GM19452 (cell line): Measurements from ENCODE around the gene CSTPP1.
"Not testable (repeated sequence)": the region's sequence is repeated elsewhere in the genome, so short reads cannot be mapped to it uniquely, and the experiment has no call there.

Source experiments
- ATAC-seq: cut with Tn5 transposase; IDR thresholded peaks from one replicate; pipeline ENCODE4 v1.9.1; 2021; ENCODE audit not compliant: unreplicated experiment

Gene CSTPP1

GRCh38 chr11:47034091-47034490 lies 97.5 kb downstream of the CSTPP1 start:
- ATAC-seq = no peak

GRCh38 chr11:47035108-47035507 lies 98.5 kb downstream of the CSTPP1 start:
- no peak for ATAC-seq

GRCh38 chr11:47044119-47044518 lies 107.6 kb downstream of the CSTPP1 start:
- ATAC-seq = no peak

GRCh38 chr11:47047972-47048371 lies 111.4 kb downstream of the CSTPP1 start:
- ATAC-seq = no peak

- ATAC-seq = no peak
Observed at GRCh38 chr11:47050284-47050683, 113.7 kb downstream of the CSTPP1 start.

- no peak for ATAC-seq
Observed at GRCh38 chr11:47051217-47051616, 114.7 kb downstream of the CSTPP1 start.

GRCh38 chr11:47052165-47052564 lies 115.6 kb downstream of the CSTPP1 start:
- ATAC-seq = no peak

GRCh38 chr11:47052576-47052975 lies 116.0 kb downstream of the CSTPP1 start:
- no peak for ATAC-seq

- no peak for ATAC-seq
Observed at GRCh38 chr11:47055534-47055933, 119.0 kb downstream of the CSTPP1 start.

GRCh38 chr11:47056261-47056915 lies 119.8 kb downstream of the CSTPP1 start:
- ATAC-seq = no peak

- no peak for ATAC-seq
Observed at GRCh38 chr11:47057365-47057764, 120.8 kb downstream of the CSTPP1 start.

GRCh38 chr11:47060807-47061206 lies 124.2 kb downstream of the CSTPP1 start:
- ATAC-seq = no peak

GRCh38 chr11:47061429-47062178 lies 125.0 kb downstream of the CSTPP1 start:
- ATAC-seq = no peak

GRCh38 chr11:47062736-47063135 lies 126.2 kb downstream of the CSTPP1 start:
- no peak for ATAC-seq

GRCh38 chr11:47067401-47067800 lies 130.8 kb downstream of the CSTPP1 start:
- ATAC-seq = no peak

GRCh38 chr11:47070769-47071168 lies 134.2 kb downstream of the CSTPP1 start:
- no peak for ATAC-seq

- ATAC-seq = no peak
Observed at GRCh38 chr11:47071341-47071740, 134.8 kb downstream of the CSTPP1 start.

GRCh38 chr11:47071791-47072261 lies 135.3 kb downstream of the CSTPP1 start:
- no peak for ATAC-seq

- no peak for ATAC-seq
Observed at GRCh38 chr11:47078751-47079521, 142.4 kb downstream of the CSTPP1 start.

GRCh38 chr11:47080775-47081174 lies 144.2 kb downstream of the CSTPP1 start:
- ATAC-seq = not testable (repeated sequence)

GRCh38 chr11:47083913-47084312 lies 147.4 kb downstream of the CSTPP1 start:
- ATAC-seq = no peak

GRCh38 chr11:47087801-47088200 lies 151.2 kb downstream of the CSTPP1 start:
- ATAC-seq = no peak
